MM.1S (cell line): ENCODE data around the gene LRRN4.

Source experiments
- CTCF ChIP-seq: fragments of 300-600 bp; sonication (generic); IDR thresholded peaks from 2 replicates; pipeline ENCODE4 v1.5.1; 2016; ENCODE audit warnings: antibody characterized with exemption, low read length, mixed read lengths
- EZH2 ChIP-seq: fragments of 300-600 bp; sonication (generic); optimal IDR thresholded peaks from 2 replicates; pipeline ENCODE3; 2017; ENCODE audit warnings: low read depth, mild to moderate bottlenecking, antibody characterized with exemption, low read length, mixed read lengths

GRCh38 chr20:6074784-6075183 is 20.9 kb upstream of the LRRN4 start:
- TF ChIP-seq EZH2 (no peak), CTCF (no peak)
